ENCODE results near the gene WDR86.

WDR86 gene

GRCh38 chr7:151391358-151391730 lies 18.5 kb downstream of the WDR86 start:
- DNase-seq (ENCODE audit: low read depth in 2 of 2), result no peak

DNA sequence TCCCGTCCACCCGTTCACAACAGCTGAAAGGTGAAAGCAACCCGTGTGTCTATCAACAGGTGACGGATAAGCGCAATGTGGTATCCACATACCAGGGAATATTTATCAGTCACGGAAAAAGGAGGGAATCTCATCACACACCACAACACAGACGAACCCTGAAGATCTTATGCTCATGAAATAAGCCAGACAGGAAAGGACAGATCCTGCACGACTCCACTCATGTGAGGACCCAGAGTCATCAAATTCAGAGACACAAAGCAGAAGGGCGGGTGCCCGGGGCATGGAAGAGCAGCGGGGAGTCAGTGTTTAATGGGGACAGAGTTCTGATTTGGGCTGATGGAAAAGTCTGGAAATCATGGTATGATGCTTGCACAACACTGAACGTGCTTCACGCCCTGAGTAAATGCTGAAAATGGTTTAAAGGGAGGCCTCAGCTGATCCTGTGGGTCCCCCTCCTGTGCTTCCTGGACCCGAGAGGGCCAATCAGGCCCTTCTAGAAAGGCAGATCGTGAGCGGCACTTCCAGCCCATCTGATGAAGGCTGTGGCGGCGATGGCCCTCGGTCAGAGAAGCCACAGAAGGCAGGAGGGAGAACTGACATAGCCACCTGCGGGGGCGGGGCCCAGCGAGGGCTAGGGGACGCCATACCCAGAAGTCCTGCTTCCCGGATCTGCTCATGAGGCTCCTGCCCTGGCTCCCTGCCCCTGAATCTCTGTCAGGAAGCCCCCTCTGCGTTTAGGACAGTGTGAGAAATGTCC lies 19.1 kb downstream of the WDR86 start:
- DNase-seq (ENCODE audit: low read depth in 2 of 2), result no peak

GRCh38 chr7:151389768-151390597 lies 19.9 kb downstream of the WDR86 start:
- no peak for DNase-seq (ENCODE audit: low read depth in 2 of 2)

DNA sequence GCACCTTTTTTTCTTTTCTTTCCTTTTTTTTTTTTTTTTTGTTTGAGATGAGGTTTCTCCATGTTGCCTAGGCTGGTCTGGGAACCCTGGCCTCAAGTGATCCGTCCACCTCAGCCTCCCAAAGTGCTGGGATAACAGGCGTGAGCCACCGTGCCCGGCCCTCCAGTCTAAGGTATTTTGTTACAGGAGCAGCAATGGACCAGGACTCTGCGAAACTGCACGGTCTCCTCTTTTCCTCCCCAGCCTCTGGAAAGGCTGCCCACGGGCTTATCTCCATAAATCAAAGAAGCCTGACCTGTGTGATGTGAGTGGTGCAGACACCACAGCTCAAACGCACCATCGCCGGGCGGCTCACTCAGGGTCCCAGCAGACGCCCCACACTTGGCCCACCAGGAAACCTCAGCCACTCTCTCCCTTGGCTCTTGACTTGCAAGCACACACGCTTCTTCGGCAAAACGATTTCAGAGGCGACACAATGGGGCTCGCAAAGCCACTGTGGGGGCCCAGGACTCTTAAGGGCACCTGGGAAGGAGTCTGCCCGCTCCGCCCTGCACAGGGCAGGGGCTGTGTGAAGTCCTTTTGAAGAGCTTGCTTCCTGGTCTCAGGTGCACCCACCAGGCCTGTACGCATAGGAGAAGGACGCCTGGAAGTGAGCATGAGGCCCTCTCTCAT lies 20.6 kb downstream of the WDR86 start:
- no peak for DNase-seq (ENCODE audit: low read depth in 2 of 2)

DNA sequence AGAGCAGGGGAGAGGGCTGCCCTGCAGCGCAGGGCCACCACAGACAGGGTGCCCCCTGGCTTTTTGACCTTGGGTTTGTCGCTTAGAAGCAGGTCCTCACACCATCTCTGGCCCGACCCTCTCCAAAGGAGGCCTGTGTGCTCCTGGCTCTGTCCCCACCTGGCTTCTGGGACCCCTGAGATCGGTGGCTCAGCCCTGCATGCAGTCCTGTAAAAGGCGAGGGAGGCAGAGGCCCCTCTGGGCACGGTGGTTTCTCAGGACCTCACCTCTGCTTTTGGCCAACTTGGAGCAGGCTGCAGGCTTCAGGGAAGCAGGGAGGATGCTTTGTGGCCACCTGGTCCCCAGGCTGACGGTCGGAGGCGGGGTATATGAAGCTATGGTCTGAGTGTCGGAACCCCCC lies 21.4 kb downstream of the WDR86 start:
- no peak for DNase-seq (ENCODE audit: low read depth in 2 of 2)

DNA sequence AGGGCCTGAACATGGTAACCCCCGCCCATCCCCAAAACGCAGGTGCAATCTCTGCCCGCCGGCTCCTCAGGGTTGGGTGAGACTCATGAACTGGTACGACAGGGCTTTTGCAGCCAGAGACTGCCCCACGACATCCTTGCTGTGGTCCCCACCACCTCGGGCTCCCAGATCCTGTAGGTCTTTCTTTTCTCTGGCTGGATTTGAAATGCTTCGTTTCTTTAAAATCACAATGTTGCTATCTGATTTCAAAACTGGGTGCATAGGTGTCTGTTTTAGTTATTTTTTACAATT lies 21.9 kb downstream of the WDR86 start:
- DNase-seq (ENCODE audit: low read depth in 2 of 2), result no peak

GRCh38 chr7:151387161-151388006 lies 22.5 kb downstream of the WDR86 start:
- DNase-seq (ENCODE audit: low read depth in 2 of 2), result no peak

DNA sequence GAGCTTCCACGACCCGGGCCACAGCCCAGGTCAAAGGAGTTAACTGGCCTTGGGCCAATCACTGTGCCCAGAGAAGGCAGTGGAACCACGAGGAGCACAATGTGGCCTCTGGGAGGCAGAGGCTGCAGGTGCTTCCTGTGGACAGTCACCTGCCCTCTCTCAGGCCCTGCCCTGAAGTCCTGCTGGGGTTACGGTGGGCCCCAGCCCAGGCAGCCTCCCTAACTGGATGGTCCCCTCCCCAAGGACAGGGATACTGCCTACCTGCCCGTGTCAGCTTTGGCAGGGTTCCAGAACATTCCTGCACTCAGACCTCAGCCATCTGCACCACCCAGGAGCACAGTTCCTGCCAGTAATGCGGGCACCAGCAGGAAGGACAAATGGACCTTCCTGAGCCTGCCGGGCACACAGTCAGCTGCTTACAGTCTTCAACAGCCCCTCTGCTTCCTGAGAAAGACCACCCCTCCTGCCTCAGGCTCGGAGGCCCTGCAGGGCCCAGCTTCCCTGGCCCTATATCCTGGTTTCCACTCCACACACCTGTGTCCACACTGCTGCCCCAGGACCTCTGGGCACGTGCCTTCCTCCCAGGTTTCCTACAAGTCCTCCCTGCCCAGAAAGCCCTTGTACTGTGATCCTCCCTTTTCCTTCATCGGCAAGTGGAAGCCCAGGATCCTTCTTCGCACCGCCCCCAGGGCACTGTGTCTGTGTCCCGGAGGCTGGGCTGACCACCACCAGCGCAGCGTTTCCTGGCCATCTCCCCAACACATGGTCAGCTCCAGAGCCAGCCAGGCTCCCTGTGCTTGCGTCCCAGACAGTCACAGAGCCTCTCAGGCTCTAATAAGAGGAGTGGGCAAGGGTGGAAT lies 23.3 kb downstream of the WDR86 start:
- DNase-seq (ENCODE audit: low read depth in 2 of 2), result no peak

DNA sequence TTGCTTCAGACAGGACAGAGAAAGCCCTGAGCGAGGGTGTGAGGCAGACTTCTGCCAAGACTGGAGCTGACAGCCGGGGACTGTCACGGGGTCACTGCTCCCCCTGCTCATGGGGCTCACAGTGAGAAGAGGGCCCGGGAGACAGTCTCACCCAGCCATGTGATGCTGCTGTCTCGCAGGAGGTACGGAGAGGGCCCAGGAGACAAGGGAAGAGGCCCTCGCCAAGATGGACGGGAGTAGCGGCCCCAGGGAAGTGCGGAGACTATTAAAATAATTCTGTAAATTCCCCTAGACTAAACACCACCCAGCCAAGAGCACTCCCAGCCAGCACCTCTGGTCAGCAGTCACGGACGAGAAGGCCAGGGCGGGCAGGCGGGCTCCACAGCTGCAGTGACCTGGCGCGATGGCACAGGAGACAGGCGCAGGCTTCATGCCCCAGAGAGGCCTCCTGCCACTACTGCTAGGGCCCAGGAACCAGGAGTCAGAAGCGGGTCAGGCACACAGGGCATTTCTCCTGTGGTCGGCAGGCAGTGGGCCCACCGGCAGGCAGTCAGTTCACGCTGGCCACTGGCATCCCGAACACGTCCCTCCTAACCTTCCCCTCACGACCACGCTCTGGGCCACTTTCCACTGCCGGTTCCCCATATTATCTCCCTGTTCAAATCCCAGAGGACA lies 24.1 kb downstream of the WDR86 start:
- DNase-seq (ENCODE audit: low read depth in 2 of 2), result no peak

GRCh38 chr7:151384776-151385625 lies 24.8 kb downstream of the WDR86 start:
- DNase-seq (ENCODE audit: low read depth in 2 of 2), result no peak

DNA sequence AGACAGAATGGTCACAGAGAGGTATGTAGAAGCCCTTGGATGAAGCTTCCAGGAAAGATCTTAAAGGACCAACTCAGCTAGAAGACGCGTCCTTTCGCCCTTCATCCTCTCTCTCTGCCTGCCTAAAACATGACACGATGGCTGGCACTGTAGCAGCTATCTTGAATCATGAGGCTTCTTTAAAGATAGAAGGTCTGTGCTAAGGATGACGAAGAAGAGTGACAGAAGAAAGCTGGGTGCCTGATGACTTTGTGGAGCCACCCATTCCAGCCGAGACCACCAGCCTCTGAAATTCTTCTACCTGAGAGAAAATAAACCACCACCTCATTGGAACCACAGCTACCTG lies 25.5 kb downstream of the WDR86 start:
- DNase-seq (ENCODE audit: low read depth in 2 of 2), result no peak

DNA sequence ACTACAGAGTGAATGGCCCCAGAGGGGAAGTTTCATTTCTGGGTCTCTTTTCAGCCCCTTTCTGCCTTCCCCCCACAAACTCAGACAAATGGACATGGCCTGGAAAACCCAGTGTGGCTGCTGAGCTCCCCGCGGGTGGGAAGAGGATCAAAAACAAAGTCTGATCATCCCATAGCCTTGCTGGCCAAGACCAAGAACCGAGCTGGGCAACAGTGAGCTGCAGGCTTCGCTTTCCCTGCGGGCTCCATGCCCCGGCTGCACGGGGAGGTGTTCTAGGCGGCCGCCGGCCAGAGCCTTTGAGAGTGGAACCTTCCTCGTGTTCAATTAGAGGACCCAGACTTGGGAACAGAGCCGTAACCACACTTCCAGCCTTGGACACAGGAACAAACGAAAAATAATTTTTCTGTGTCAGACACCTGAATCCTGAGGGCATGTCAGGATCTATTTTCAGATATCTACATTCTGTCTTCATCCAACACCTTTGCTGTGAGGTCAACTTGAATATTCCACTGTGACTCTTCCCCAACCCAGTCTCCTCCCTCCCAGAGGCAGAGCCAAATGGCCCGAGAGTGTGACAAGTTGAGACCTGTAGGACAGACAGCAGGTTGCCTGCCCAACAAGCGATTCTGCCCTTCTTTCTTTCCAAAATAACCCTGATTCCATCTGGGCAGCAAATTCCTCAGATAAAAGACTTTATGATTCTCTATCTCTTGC lies 26.0 kb downstream of the WDR86 start:
- no peak for DNase-seq (ENCODE audit: low read depth in 2 of 2)

DNA sequence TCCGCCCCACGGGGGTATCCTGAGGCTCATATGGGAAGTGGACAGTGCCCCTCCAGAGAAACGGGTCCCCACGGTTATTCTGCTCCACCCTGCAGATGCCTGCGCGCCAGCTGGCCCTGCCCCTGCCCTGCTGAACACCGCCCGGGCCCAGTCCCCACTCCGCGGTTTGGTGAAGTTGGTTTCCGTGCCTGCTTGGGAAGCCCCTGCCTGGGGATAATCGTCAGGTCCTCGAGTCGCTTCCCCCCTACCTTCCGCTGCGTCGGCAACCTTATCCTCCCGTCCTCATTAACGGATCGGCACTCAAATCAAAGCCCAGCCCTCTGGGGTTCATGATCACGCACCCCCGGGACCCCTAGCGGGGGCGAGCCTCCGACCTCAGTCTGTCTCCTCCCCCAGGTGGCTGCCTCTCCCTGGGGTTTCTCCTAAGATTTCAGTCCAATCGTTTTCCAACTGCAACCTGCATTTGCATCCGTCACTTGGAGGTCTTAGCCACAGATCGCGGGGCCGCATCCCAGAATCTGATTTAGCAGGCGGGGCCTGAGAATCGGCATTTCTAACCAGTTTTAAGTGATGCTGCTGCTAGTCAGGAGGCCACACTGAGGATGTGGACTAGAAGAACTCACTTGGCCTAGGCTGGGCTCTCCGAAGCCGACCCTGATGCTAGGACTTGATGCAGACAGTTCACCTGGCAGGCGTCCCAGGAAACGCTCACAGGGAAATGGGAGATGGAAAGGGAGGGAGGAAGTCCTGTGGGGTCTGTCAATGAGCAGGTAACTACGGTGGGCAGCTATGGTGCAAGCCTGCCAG lies 27.6 kb downstream of the WDR86 start:
- no peak for DNase-seq (ENCODE audit: low read depth in 2 of 2)

GRCh38 chr7:151381348-151382078 lies 28.3 kb downstream of the WDR86 start:
- DNase-seq (ENCODE audit: low read depth in 2 of 2), result peak; percentile 18 to 27

DNA sequence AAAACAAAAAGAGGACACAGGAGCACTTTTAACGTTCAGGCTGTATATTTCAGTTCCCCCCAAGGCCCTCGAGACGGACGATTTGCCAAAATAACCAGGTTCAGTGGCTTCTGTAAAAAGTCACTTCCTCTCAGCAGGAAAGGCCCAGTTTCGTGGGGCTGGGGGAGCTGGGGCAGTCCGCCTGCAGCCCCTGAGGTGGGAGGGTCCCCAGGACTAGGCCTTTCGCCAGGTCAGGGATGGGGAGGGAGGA lies 28.8 kb downstream of the WDR86 start:
- DNase-seq (ENCODE audit: low read depth in 2 of 2), result no peak

DNA sequence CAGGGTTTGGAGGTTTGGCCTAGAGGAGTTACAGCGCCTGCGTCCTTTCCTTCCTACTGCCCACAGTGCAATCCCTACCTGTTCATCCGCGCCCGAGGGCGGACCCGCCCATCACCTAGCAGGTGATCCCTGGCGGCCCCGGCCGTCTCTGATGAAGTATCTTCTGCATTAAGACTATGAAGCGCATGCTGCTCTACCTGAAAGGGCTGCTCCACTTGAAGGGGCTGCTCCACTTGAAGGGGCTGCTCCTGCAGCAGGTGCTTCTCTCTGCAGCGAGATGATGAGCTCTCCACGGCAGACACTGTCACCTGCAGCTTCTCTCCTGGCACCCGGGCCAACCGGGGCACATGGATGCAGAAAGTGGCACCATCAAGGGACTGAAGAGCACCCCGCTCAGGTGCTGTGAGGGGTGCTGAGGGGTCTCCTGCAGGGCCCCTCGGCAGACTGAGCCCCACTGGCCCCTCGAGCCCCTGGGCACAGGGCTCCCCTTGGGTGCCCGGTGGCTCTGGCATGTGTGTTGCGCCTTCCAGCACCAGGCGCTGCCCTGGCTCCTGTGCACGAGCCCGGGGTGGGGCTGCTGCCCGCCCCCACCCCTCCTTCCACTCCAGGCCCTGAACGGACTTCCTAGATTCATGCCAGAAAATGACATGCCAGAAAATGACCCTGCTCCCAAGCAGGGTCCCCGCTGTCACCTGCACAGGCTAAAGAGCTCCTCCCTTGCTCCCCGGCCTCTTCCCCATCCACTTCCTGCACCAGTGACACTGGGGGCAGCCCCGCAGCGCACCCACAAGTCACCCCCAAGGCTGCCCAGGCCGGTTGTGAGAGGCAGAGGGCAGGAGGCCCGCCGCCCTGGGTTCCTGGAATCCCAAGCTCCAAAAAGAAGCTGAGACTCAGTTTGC lies 29.4 kb downstream of the WDR86 start:
- DNase-seq (ENCODE audit: low read depth in 2 of 2), result no peak
